PC-9 (cell line): Measurements from ENCODE around the gene ALOXE3. TPM values are rescaled to one million over a fixed set of nuclear protein-coding genes. Genes with fewer than 3 reads are reported as not detected.

Source experiments
- BruUV-seq: library from RNA; stranded (reverse); fragments of 400-500 nt; replicated peaks from 2 replicates; lab custom pipeline; 2021; lab: Mats Ljungman, UMichigan
- CTCF ChIA-PET: fragments of 300-600 bp; sonication (Branson Sonifier 250); formaldehyde crosslinking; loops from one replicate; lab custom pipeline; 2022; ENCODE audit warnings: antibody characterized with exemption; lab: Charles Lee
- POLR2A ChIA-PET: fragments of 300-600 bp; sonication (Branson Sonifier 250); formaldehyde crosslinking; loops from one replicate; lab custom pipeline; 2022; ENCODE audit warnings: antibody characterized with exemption; ENCODE audit not compliant: unreplicated experiment; lab: Charles Lee
- DNase-seq, 2 experiments: peaks; one replicate each; pipeline versions ENCODE4 v3.0.0 to v3.0.0-alpha.2; 2015 to 2022; ENCODE audit warnings: mixed read lengths in 1 of 2
- H2AFZ ChIP-seq: fragments of 200-600 bp; sonication (generic); 2 replicates; pipeline ENCODE4 v1.8.1; 2017; ENCODE audit warnings: antibody characterized with exemption
- H3F3A ChIP-seq: fragments of 200-600 bp; sonication (generic); 2 replicates; pipeline ENCODE4 v1.8.1; 2017; ENCODE audit warnings: antibody characterized with exemption, mild to moderate bottlenecking, low read depth; ENCODE audit not compliant: insufficient read depth
- H3K27ac ChIP-seq: fragments of 200-600 bp; sonication (generic); 2 replicates; pipeline ENCODE4 v1.6.1; 2016; ENCODE audit warnings: mixed run types
- H3K27me3 ChIP-seq: fragments of 200-600 bp; sonication (generic); 2 replicates; pipeline ENCODE4 v1.6.1; 2016; ENCODE audit warnings: low read depth, mixed run types; ENCODE audit not compliant: insufficient read depth
- H3K36me3 ChIP-seq: fragments of 200-600 bp; sonication (generic); 2 replicates; pipeline ENCODE4 v1.6.1; 2016; ENCODE audit warnings: low read depth, mixed run types
- H3K4me1 ChIP-seq: fragments of 200-600 bp; sonication (generic); replicated peaks from 2 replicates; pipeline ENCODE4 v1.6.1; 2016; ENCODE audit warnings: mixed run types; ENCODE audit not compliant: insufficient read depth
- H3K4me2 ChIP-seq: fragments of 200-600 bp; sonication (generic); 2 replicates; pipeline ENCODE4 v1.6.1; 2017; ENCODE audit warnings: mixed run types
- H3K4me3 ChIP-seq: fragments of 200-600 bp; sonication (generic); 2 replicates; pipeline ENCODE4 v1.6.1; 2016; ENCODE audit warnings: mixed run types
- H3K79me2 ChIP-seq: fragments of 200-600 bp; sonication (generic); 2 replicates; pipeline ENCODE4 v1.6.1; 2017; ENCODE audit warnings: low read depth, mixed run types
- H3K9me2 ChIP-seq: fragments of 200-600 bp; sonication (generic); 2 replicates; pipeline ENCODE4 v1.8.1; 2017; ENCODE audit warnings: mild to moderate bottlenecking; ENCODE audit not compliant: insufficient read depth
- H3K9me3 ChIP-seq: fragments of 200-600 bp; sonication (generic); 2 replicates; pipeline ENCODE4 v1.8.1; 2016; ENCODE audit warnings: low read depth; ENCODE audit not compliant: insufficient read depth
- H4K20me1 ChIP-seq: fragments of 200-600 bp; sonication (generic); 2 replicates; pipeline ENCODE4 v1.8.1; 2017; ENCODE audit not compliant: insufficient read depth
- EZH2 ChIP-seq: fragments of 200-600 bp; sonication (generic); IDR thresholded peaks from 2 replicates; pipeline ENCODE4 v1.8.0; 2017; ENCODE audit warnings: antibody characterized with exemption, low read depth
- intact Hi-C: fragments of 100-400 bp; cut with micrococcal nuclease; formaldehyde crosslinking; loops from one replicate; pipeline ENCODE4 v1.10.0; 2022; ENCODE audit not compliant: unreplicated experiment
- total RNA-seq: library from RNA; stranded (reverse); gene quantifications from 2 replicates; pipeline ENCODE4 v1.2.3, GENCODE V29; 2021
- TF ChIP-seq, protein P1 (sequence below): fragments of 200-600 bp; sonication (generic); conservative IDR thresholded peaks from 2 replicates; pipeline ENCODE4 v1.6.1; 2017; ENCODE audit warnings: mixed run types, antibody characterized with exemption, mild to moderate bottlenecking, moderate library complexity

Gene ALOXE3
- total RNA-seq, 1 experiment from 2014 or later = 1.4 TPM

- Histone ChIP-seq H3K9me2 (no peaks in the 10 kb centered on the region), H3K36me3 (no peaks in the 10 kb centered on the region), H3K4me2 (no peak overlapping the region), H3K27ac (no peak overlapping the region), H4K20me1 (no peaks in the 10 kb centered on the region), H3F3A (no peaks in the 10 kb centered on the region), H3K9me3 (no peaks in the 10 kb centered on the region), H3K79me2 (no peaks in the 10 kb centered on the region), H3K27me3 (no peaks in the 10 kb centered on the region), H3K4me1 (no peaks in the 10 kb centered on the region), H2AFZ (no peak overlapping the region), H3K4me3 (no peak overlapping the region)
- DNase-seq = no peak
- TF ChIP-seq, protein P1, sequence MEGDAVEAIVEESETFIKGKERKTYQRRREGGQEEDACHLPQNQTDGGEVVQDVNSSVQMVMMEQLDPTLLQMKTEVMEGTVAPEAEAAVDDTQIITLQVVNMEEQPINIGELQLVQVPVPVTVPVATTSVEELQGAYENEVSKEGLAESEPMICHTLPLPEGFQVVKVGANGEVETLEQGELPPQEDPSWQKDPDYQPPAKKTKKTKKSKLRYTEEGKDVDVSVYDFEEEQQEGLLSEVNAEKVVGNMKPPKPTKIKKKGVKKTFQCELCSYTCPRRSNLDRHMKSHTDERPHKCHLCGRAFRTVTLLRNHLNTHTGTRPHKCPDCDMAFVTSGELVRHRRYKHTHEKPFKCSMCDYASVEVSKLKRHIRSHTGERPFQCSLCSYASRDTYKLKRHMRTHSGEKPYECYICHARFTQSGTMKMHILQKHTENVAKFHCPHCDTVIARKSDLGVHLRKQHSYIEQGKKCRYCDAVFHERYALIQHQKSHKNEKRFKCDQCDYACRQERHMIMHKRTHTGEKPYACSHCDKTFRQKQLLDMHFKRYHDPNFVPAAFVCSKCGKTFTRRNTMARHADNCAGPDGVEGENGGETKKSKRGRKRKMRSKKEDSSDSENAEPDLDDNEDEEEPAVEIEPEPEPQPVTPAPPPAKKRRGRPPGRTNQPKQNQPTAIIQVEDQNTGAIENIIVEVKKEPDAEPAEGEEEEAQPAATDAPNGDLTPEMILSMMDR = no peak
- TF ChIP-seq EZH2 = no peak
- POLR2A ChIA-PET = no interaction called here
- intact Hi-C loops = no loop called here
- CTCF ChIA-PET = no interaction called here
- no TSS peak for BruUV-seq
These were observed 12.3 kb downstream of the ALOXE3 start for GRCh38 chr17:8105957-8106398.

DNA sequence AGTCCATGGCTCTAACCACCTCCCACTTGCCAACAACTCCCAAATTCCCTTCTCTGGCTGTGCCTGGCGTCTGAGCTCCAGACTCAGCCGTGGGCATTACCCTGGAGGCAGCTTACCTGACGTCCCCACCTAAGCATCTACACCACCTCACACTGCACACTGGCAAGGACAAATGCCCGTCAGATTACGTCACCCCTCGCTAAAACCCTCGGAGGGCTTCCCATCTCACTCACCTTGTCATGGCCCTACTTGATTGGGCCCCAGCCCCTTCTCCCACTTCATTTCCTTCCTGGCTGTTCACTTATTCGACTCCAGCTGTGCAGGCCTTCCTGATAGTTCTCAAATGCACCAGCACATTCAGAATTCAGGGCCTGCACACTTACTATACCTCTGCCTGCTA lies 13.4 kb downstream of the ALOXE3 start:
- no peak overlapping the region for H3K4me2 ChIP-seq
- ChIA-PET CTCF (no interaction called here), POLR2A (no interaction called here)
- H3K36me3 ChIP-seq = no peaks in the 10 kb centered on the region
- H2AFZ ChIP-seq = no peak overlapping the region
- no TSS peak for BruUV-seq
- no peaks in the 10 kb centered on the region for H3F3A ChIP-seq
- H3K27ac ChIP-seq = no peak overlapping the region
- no peaks in the 10 kb centered on the region for H3K4me1 ChIP-seq
- no peaks in the 10 kb centered on the region for H3K79me2 ChIP-seq
- H3K9me2 ChIP-seq = no peaks in the 10 kb centered on the region
- H3K9me3 ChIP-seq = no peaks in the 10 kb centered on the region
- no peaks in the 10 kb centered on the region for H4K20me1 ChIP-seq
- TF ChIP-seq, protein P1 = no peak
- no peak for TF ChIP-seq EZH2
- no peaks in the 10 kb centered on the region for H3K27me3 ChIP-seq
- no peak overlapping the region for H3K4me3 ChIP-seq
- DNase-seq = no peak
- intact Hi-C loops = no loop called here

- no peaks in the 10 kb centered on the region for H4K20me1 ChIP-seq
- POLR2A ChIA-PET = no interaction called here
- H3K4me2 ChIP-seq = no peak overlapping the region
- TF ChIP-seq EZH2 = no peak
- TF ChIP-seq, protein P1 = no peak
- DNase-seq = no peak
- H3K79me2 ChIP-seq = no peaks in the 10 kb centered on the region
- no peak overlapping the region for H3K4me3 ChIP-seq
- H3K9me3 ChIP-seq = no peaks in the 10 kb centered on the region
- H2AFZ ChIP-seq = no peak overlapping the region
- no peaks in the 10 kb centered on the region for H3K27me3 ChIP-seq
- intact Hi-C loops = no loop called here
- no peaks in the 10 kb centered on the region for H3K4me1 ChIP-seq
- no TSS peak for BruUV-seq
- no peaks in the 10 kb centered on the region for H3F3A ChIP-seq
- CTCF ChIA-PET = no interaction called here
- H3K9me2 ChIP-seq = no peaks in the 10 kb centered on the region
- no peaks in the 10 kb centered on the region for H3K36me3 ChIP-seq
- H3K27ac ChIP-seq = no peak overlapping the region
These were observed 14.8 kb downstream of the ALOXE3 start for GRCh38 chr17:8103549-8103948.
